Right atrium auricular region (tissue), 2 donors: ENCODE results near the gene CDK18. TPM values are rescaled to one million over a fixed set of nuclear protein-coding genes. Genes with fewer than 3 reads are reported as not detected.
"Not testable (repeated sequence)": the region's sequence is repeated elsewhere in the genome, so short reads cannot be mapped to it uniquely, and the experiment has no call there.

Source experiments
- DNase-seq: peaks from one replicate; pipeline ENCODE4 v3.0.0-alpha.2; 2019; ENCODE audit warnings: low spot score
- H3K27ac ChIP-seq, 2 donors: fragments of 200-600 bp; sonication (generic); 1 replicate in 1 of 2; 2 replicates in 1 of 2; pipeline ENCODE4 v1.5.1; 2016 to 2019
- H3K27me3 ChIP-seq, 2 donors: fragments of 200-600 bp; sonication (generic); one replicate each; pipeline versions ENCODE4 v1.5.1 to v1.6.0; 2017 to 2019
- H3K36me3 ChIP-seq: fragments of 200-600 bp; sonication (generic); one replicate; pipeline ENCODE4 v1.5.1; 2016
- H3K4me1 ChIP-seq, 2 donors: fragments of 200-600 bp; sonication (generic); one replicate each; pipeline versions ENCODE4 v1.5.1 to v1.6.0; 2017 to 2019
- H3K4me3 ChIP-seq, 2 donors: fragments of 200-600 bp; sonication (generic); 1 replicate in 1 of 2; 2 replicates in 1 of 2; pipeline ENCODE4 v1.5.1; 2017 to 2019; ENCODE audit warnings: mild to moderate bottlenecking in 1 of 2, moderate library complexity in 1 of 2
- H3K9me3 ChIP-seq, 2 donors: fragments of 200-600 bp; sonication (generic); one replicate each; pipeline ENCODE4 v1.5.1; 2019
- CTCF ChIP-seq, 2 donors: fragments of 200-600 bp; sonication (generic); IDR thresholded peaks; one replicate each; pipeline ENCODE4 v1.5.1; 2019; ENCODE audit warnings: antibody characterized with exemption in 2 of 2
- total RNA-seq, 2 donors: library from RNA; depleted of rRNA; stranded (reverse); fragments of >200 nt; gene quantifications; one replicate each; pipeline ENCODE4 v1.1.0, GENCODE V29; 2016

Gene CDK18
- total RNA-seq, 2 donors from 2014 or later, result 85.6 to 116 TPM

- Histone ChIP-seq H3K4me1 (peaks cover 0 to 8% of the 10 kb centered on the region in 2 donors), H3K4me3 (no peak overlapping the region), H3K36me3 (no peaks in the 10 kb centered on the region), H3K27ac (no peak overlapping the region), H3K9me3 (peaks cover 0 to 14% of the 10 kb centered on the region in 2 donors), H3K27me3 (peaks cover 0 to 4% of the 10 kb centered on the region in 2 donors)
- no peak for DNase-seq
- TF ChIP-seq CTCF (IDR thresholded peaks at IDR 0.05), result no peak
Measured at GRCh38 chr1:205477759-205478247, 26.7 kb upstream of the CDK18 start.

- H3K27me3 ChIP-seq, H3K36me3 ChIP-seq, DNase-seq, H3K4me3 ChIP-seq, H3K27ac ChIP-seq, H3K4me1 ChIP-seq: not testable (repeated sequence)
- H3K9me3 ChIP-seq, result peaks cover 0 to 14% of the 10 kb centered on the region in 2 donors
Measured at GRCh38 chr1:205478985-205479384, 25.5 kb upstream of the CDK18 start.

- no peak for TF ChIP-seq CTCF (IDR thresholded peaks at IDR 0.05)
- no peak overlapping the region for H3K27ac ChIP-seq
- H3K36me3 ChIP-seq, result no peaks in the 10 kb centered on the region
- H3K4me3 ChIP-seq, result no peak overlapping the region
- H3K9me3 ChIP-seq, result peaks cover 0 to 8% of the 10 kb centered on the region in 2 donors
- no peak for DNase-seq
- peaks cover 0 to 4% of the 10 kb centered on the region in 2 donors for H3K27me3 ChIP-seq
- H3K4me1 ChIP-seq, result peaks cover 0 to 11% of the 10 kb centered on the region in 2 donors
Measured at GRCh38 chr1:205480349-205480985, 24.0 kb upstream of the CDK18 start.

- TF ChIP-seq CTCF (IDR thresholded peaks at IDR 0.05), result no peak
- Histone ChIP-seq H3K36me3 (no peaks in the 10 kb centered on the region), H3K4me1 (peaks cover 0 to 11% of the 10 kb centered on the region in 2 donors), H3K27me3 (peaks cover 0 to 4% of the 10 kb centered on the region in 2 donors), H3K27ac (no peak overlapping the region), H3K4me3 (no peak overlapping the region), H3K9me3 (peaks cover 0 to under 1% of the 10 kb centered on the region in 2 donors)
- DNase-seq, result no peak
Measured at GRCh38 chr1:205481218-205481617, 23.3 kb upstream of the CDK18 start.

- Histone ChIP-seq H3K4me3 (no peak overlapping the region), H3K9me3 (no peaks in the 10 kb centered on the region), H3K4me1 (peaks cover 0 to 11% of the 10 kb centered on the region in 2 donors), H3K36me3 (no peaks in the 10 kb centered on the region), H3K27ac (no peak overlapping the region), H3K27me3 (peaks cover 0 to 1% of the 10 kb centered on the region in 2 donors)
- no peak for DNase-seq
- no peak for TF ChIP-seq CTCF (IDR thresholded peaks at IDR 0.05)
Measured at GRCh38 chr1:205481629-205482151, 22.8 kb upstream of the CDK18 start.

- H3K4me3 ChIP-seq, H3K27ac ChIP-seq, H3K4me1 ChIP-seq, H3K27me3 ChIP-seq, DNase-seq, H3K9me3 ChIP-seq, H3K36me3 ChIP-seq: not testable (repeated sequence)
Measured at GRCh38 chr1:205482587-205482986, 21.9 kb upstream of the CDK18 start.

- no peak for DNase-seq
- Histone ChIP-seq H3K4me3 (no peak overlapping the region), H3K36me3 (no peaks in the 10 kb centered on the region), H3K9me3 (no peaks in the 10 kb centered on the region), H3K4me1 (peaks cover 0 to 3% of the 10 kb centered on the region in 2 donors), H3K27me3 (no peaks in the 10 kb centered on the region), H3K27ac (no peak overlapping the region)
- TF ChIP-seq CTCF (IDR thresholded peaks at IDR 0.05), result no peak
Measured at GRCh38 chr1:205483372-205483771, 21.1 kb upstream of the CDK18 start.
